Measurements from ENCODE around the gene ZNF664.

GRCh38 chr12:123941624-123942237 is 31.3 kb upstream of the ZNF664 start:
- no peak for TF ChIP-seq POLR2A (IDR thresholded peaks at IDR 0.05; ENCODE audit: low read length)
- no peak for TF ChIP-seq GATA1 (IDR thresholded peaks at IDR 0.05; ENCODE audit: low read depth, low read length)

Data from erythroblast (primary cell).